ENCODE results near the gene TASOR.

GRCh38 chr3:56689303-56689702, 6.2 kb upstream of the TASOR start:
- no peak for TF ChIP-seq CTCF (IDR thresholded peaks at IDR 0.05)
- TF ChIP-seq JUND (IDR thresholded peaks at IDR 0.05), result no peak
- TF ChIP-seq SMC3 (IDR thresholded peaks at IDR 0.05; ENCODE audit: low read depth, low read length), result no peak
- no peak for TF ChIP-seq TCF12 (IDR thresholded peaks at IDR 0.05)
- TF ChIP-seq NRF1 (IDR thresholded peaks at IDR 0.05; ENCODE audit: low read depth, low read length), result no peak
- no peak for TF ChIP-seq EZH2phosphoT487 (IDR thresholded peaks at IDR 0.05; ENCODE audit: borderline replicate concordance, low read depth)
- no peak for TF ChIP-seq POLR2AphosphoS5 (IDR thresholded peaks at IDR 0.05; ENCODE audit: low read depth, low read length)
- TF ChIP-seq USF1 (IDR thresholded peaks at IDR 0.05; ENCODE audit: borderline replicate concordance, low read depth), result no peak
- no peak for TF ChIP-seq EP300 (IDR thresholded peaks at IDR 0.05; ENCODE audit: borderline replicate concordance in 1 of 2, low read depth in 1 of 2, low read length in 1 of 2)
- no peak for TF ChIP-seq CHD2 (IDR thresholded peaks at IDR 0.05; ENCODE audit: low read length, partially characterized antibody)
- TF ChIP-seq TEAD4 (IDR thresholded peaks at IDR 0.05; ENCODE audit: borderline replicate concordance, insufficient read depth), result no peak
- TF ChIP-seq, protein P1, sequence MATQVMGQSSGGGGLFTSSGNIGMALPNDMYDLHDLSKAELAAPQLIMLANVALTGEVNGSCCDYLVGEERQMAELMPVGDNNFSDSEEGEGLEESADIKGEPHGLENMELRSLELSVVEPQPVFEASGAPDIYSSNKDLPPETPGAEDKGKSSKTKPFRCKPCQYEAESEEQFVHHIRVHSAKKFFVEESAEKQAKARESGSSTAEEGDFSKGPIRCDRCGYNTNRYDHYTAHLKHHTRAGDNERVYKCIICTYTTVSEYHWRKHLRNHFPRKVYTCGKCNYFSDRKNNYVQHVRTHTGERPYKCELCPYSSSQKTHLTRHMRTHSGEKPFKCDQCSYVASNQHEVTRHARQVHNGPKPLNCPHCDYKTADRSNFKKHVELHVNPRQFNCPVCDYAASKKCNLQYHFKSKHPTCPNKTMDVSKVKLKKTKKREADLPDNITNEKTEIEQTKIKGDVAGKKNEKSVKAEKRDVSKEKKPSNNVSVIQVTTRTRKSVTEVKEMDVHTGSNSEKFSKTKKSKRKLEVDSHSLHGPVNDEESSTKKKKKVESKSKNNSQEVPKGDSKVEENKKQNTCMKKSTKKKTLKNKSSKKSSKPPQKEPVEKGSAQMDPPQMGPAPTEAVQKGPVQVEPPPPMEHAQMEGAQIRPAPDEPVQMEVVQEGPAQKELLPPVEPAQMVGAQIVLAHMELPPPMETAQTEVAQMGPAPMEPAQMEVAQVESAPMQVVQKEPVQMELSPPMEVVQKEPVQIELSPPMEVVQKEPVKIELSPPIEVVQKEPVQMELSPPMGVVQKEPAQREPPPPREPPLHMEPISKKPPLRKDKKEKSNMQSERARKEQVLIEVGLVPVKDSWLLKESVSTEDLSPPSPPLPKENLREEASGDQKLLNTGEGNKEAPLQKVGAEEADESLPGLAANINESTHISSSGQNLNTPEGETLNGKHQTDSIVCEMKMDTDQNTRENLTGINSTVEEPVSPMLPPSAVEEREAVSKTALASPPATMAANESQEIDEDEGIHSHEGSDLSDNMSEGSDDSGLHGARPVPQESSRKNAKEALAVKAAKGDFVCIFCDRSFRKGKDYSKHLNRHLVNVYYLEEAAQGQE (IDR thresholded peaks at IDR 0.05; ENCODE audit: low read depth, low read length), result no peak
- no peak for TF ChIP-seq RXRA (IDR thresholded peaks at IDR 0.05; ENCODE audit: borderline replicate concordance, low read depth)
- TF ChIP-seq YY1 (IDR thresholded peaks at IDR 0.05; ENCODE audit: low read depth), result no peak

All from SK-N-SH (cell line).